Tibial artery (tissue), 4 donors: Measurements from ENCODE around the gene ROR1.

ENCODE experiments used
- DNase-seq, 2 donors: peaks; one replicate each; pipeline ENCODE4 v3.0.0-alpha.2; 2019
- H3K27ac ChIP-seq, 2 donors: fragments of 200-600 bp; sonication (generic) in 1 of 2; 1 replicate in 1 of 2; 2 replicates in 1 of 2; pipeline ENCODE4 v1.5.1; 2018 to 2019; ENCODE audit warnings: mild to moderate bottlenecking in 1 of 2
- H3K27me3 ChIP-seq, 2 donors: fragments of 200-600 bp; sonication (generic) in 1 of 2; one replicate each; pipeline versions ENCODE4 v1.5.1 to v1.6.0; 2016 to 2019
- H3K36me3 ChIP-seq, 3 donors: fragments of 200-600 bp; sonication (generic) in 2 of 3; one replicate each; pipeline ENCODE4 v1.5.1; 2016 to 2019; ENCODE audit warnings: mild to moderate bottlenecking in 2 of 3
- H3K4me1 ChIP-seq, 4 donors: fragments of 200-600 bp; sonication (generic) in 2 of 4; 1 replicate in 3 of 4; 2 replicates in 1 of 4; pipeline ENCODE4 v1.5.1; 2016 to 2019
- H3K4me3 ChIP-seq, 2 donors: fragments of 200-600 bp; sonication (generic) in 1 of 2; 1 replicate in 1 of 2; 2 replicates in 1 of 2; pipeline ENCODE4 v1.5.1; 2018 to 2019; ENCODE audit warnings: mild to moderate bottlenecking in 2 of 2
- H3K9me3 ChIP-seq, 3 donors: fragments of 200-600 bp; sonication (generic) in 1 of 3; one replicate each; pipeline ENCODE4 v1.5.1; 2016 to 2019
- CTCF ChIP-seq, 2 experiments: fragments of 200-600 bp in 1 of 2; fragments of 450-650 bp in 1 of 2; IDR thresholded peaks; one replicate each; pipeline ENCODE4 v1.5.1; 2017 to 2019; ENCODE audit warnings: antibody characterized with exemption in 2 of 2, mild to moderate bottlenecking in 1 of 2, moderate library complexity in 1 of 2
- intact Hi-C: fragments of 100-400 bp; cut with DNase I; formaldehyde crosslinking; loops from one replicate; pipeline ENCODE4 v1.15.0; 2023; ENCODE audit warnings: low total_unique reads

The ROR1 gene

GRCh38 chr1:64093941-64094340 is 320.1 kb downstream of the ROR1 start:
- Histone ChIP-seq H3K27me3 (no peaks in the 10 kb centered on the region), H3K4me1 (peaks cover 0 to 36% (median 17%) of the 10 kb centered on the region in 4 donors), H3K27ac (peak overlapping the region; percentile 50 to 58), H3K4me3 (no peak overlapping the region), H3K36me3 (no peaks in the 10 kb centered on the region), H3K9me3 (no peaks in the 10 kb centered on the region)
- DNase-seq, result no peak
- TF ChIP-seq CTCF (IDR thresholded peaks at IDR 0.05), result no peak
- intact Hi-C loops, result no loop called here

GRCh38 chr1:64095832-64096231 is 322.0 kb downstream of the ROR1 start:
- DNase-seq, result no peak
- Histone ChIP-seq H3K27me3 (no peaks in the 10 kb centered on the region), H3K4me3 (no peak overlapping the region), H3K27ac (no peak overlapping the region), H3K9me3 (no peaks in the 10 kb centered on the region), H3K36me3 (no peaks in the 10 kb centered on the region), H3K4me1 (peaks cover 0 to 47% (median 19%) of the 10 kb centered on the region in 4 donors)
- TF ChIP-seq CTCF (IDR thresholded peaks at IDR 0.05), result no peak
- intact Hi-C loops, result no loop called here

GRCh38 chr1:64097859-64098258 is 324.0 kb downstream of the ROR1 start:
- no peak overlapping the region for H3K4me3 ChIP-seq
- H3K27me3 ChIP-seq, result no peaks in the 10 kb centered on the region
- intact Hi-C loops, result no loop called here
- H3K36me3 ChIP-seq, result no peaks in the 10 kb centered on the region
- peaks cover 0 to 58% (median 23%) of the 10 kb centered on the region in 4 donors for H3K4me1 ChIP-seq
- H3K9me3 ChIP-seq, result no peaks in the 10 kb centered on the region
- TF ChIP-seq CTCF (IDR thresholded peaks at IDR 0.05), result no peak
- no peak overlapping the region for H3K27ac ChIP-seq
- no peak for DNase-seq

- Histone ChIP-seq H3K36me3 (no peaks in the 10 kb centered on the region), H3K9me3 (no peaks in the 10 kb centered on the region), H3K4me1 (peaks cover 0 to 58% (median 17%) of the 10 kb centered on the region in 4 donors), H3K27me3 (no peaks in the 10 kb centered on the region), H3K27ac (no peak overlapping the region), H3K4me3 (no peak overlapping the region)
- intact Hi-C loops, result no loop called here
- DNase-seq, result no peak
- no peak for TF ChIP-seq CTCF (IDR thresholded peaks at IDR 0.05)
Observed at GRCh38 chr1:64098436-64098835, 324.6 kb downstream of the ROR1 start.

GRCh38 chr1:64098846-64099582 is 325.2 kb downstream of the ROR1 start:
- intact Hi-C loops, result no loop called here
- no peak overlapping the region for H3K4me3 ChIP-seq
- DNase-seq, result no peak
- TF ChIP-seq CTCF (IDR thresholded peaks at IDR 0.05), result no peak
- H3K27ac ChIP-seq, result no peak overlapping the region
- H3K27me3 ChIP-seq, result no peaks in the 10 kb centered on the region
- no peaks in the 10 kb centered on the region for H3K9me3 ChIP-seq
- peaks cover 0 to 58% (median 14%) of the 10 kb centered on the region in 4 donors for H3K4me1 ChIP-seq
- H3K36me3 ChIP-seq, result no peaks in the 10 kb centered on the region
